HS-5 (cell line): ENCODE data around the gene GIMAP8.
"Not testable (repeated sequence)": the region's sequence is repeated elsewhere in the genome, so short reads cannot be mapped to it uniquely, and the experiment has no call there.

Experiments used
- DNase-seq: peaks from one replicate; pipeline ENCODE4 v3.0.0-alpha.2; 2012; ENCODE audit warnings: low read depth

The GIMAP8 gene

GRCh38 chr7:150514748-150515222 is 64.4 kb downstream of the GIMAP8 start, which contains the start of gene GIMAP7:
Gene GIMAP7, plus strand, starts transcription at chr7:150514872. Its CDS starts 5,103 bp downstream, at chr7:150519975.
- DNase-seq, result no peak

- no peak for DNase-seq
Observed at GRCh38 chr7:150515248-150516147, 65.1 kb downstream of the GIMAP8 start.

DNA sequence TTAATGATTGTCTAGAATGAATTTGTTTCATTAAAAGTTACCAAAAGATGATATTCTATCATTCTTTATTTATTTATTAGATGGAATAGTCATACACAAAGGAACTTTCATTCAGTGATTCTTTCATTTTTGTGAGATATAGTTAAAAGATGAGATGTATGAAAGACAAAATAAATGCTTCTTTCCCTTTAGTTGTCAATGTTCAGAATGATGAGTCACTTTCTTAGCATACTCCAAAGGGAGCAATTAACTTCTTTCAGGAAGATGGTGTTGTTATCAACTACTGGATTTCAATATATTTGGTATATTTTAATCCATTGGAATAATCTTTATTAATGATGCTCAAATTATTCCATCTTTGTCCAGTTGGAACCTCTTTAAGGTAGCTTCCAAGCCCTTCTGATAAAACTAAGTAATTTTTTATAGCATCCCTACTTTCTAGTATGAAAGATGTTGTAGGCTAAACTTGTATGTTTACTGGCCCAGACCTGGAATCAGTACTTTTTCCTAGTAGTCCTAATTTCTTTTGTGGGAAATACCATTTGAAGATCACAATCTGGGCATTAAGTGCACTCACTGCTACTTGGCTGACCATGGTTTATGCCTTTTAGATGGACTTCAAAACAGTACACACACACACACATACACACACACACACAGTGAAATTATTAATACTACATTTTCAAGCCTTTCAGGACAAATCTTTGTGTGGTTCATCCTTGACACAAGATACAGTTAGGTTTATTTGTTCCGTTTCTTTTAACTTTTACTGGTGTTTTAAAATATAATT is 66.7 kb downstream of the GIMAP8 start:
- no peak for DNase-seq

DNA sequence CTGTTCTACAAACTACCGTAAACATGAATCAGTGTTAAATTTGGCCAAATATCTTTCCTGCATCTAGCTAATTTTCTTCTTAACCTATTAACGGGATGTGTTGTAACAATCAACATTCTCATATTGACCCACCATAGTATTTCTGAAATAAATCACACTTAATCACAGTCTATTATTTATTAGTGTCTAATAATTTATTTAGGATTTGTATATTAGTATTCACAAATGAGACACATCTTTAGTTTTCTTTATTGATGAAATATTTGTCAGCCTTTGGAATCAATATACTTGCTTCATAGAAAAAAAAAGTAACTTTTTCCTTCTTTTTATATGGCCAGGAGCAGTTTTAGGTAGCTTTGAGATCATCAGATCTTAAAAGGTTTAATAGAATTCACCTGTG is 68.9 kb downstream of the GIMAP8 start:
- DNase-seq, result no peak

DNA sequence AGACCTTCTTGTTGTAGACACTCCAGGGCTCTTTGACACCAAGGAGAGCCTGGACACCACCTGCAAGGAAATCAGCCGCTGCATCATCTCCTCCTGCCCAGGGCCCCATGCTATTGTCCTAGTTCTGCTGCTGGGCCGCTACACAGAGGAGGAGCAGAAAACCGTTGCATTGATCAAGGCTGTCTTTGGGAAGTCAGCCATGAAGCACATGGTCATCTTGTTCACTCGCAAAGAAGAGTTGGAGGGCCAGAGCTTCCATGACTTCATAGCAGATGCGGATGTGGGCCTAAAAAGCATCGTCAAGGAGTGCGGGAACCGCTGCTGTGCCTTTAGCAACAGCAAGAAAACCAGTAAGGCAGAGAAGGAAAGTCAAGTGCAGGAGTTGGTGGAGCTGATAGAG is 69.7 kb downstream of the GIMAP8 start:
- DNase-seq, result no peak

GRCh38 chr7:150522931-150523330 is 72.5 kb downstream of the GIMAP8 start:
- DNase-seq, result not testable (repeated sequence)

DNA sequence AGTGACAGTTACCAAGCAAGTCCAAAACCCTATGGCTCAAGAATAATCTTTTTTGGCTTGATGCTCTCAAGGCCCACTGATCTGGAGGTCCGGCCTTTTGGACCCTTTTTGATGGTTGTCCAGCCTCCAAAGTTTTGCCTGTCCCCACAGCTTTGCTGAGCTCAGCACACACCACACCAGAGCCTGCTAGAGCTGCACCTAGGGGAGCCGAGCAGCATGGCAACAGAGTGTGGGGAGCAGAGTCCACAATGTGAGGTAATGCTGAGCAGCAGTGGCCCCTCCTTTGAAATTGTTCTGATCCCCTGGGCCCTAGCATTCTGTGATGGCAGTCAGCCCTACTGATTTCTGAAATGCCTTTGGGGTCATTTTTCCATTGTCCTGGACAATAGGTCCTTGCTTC is 73.6 kb downstream of the GIMAP8 start:
- no peak for DNase-seq
